ENCODE results near the gene ELAC2.
A peak's percentile ranks its signal among the peaks of the same experiment; 100 is the strongest.

The ELAC2 gene

DNA sequence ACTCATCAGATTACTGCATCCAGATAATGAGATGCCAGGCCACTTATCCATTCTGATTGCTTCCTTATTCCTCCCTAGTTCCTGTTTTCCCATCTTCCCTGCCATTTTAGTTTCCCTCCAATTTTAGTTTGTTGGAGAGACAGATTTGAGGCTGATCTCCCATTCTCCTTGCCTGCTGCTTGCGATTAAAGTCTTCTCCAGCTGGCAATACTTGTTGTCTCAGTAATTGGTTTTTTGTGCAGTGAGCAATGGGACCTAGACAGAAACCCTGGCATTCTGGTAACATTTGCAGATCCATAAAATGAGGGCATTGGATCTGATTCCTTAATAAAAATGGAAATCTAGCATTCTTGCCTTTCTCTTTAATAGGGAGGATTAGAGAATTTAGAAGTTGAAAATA, 17.6 kb upstream of the ELAC2 start:
- H3K27ac ChIP-seq (ENCODE audit: low read length), result no peak overlapping the region
- no peak overlapping the region for H3K9ac ChIP-seq (ENCODE audit: low read length)
- no peak overlapping the region for H3K4me3 ChIP-seq (ENCODE audit: low read length)
- H3K36me3 ChIP-seq (ENCODE audit: control insufficient read depth, low read depth, low read length), result no peaks in the 10 kb centered on the region
- H3K27me3 ChIP-seq (ENCODE audit: control insufficient read depth, insufficient read depth, low read length), result no peaks in the 10 kb centered on the region
- H3K4me1 ChIP-seq (ENCODE audit: control insufficient read depth, low read depth, low read length), result no peaks in the 10 kb centered on the region
- no peaks in the 10 kb centered on the region for H3K9me3 ChIP-seq (ENCODE audit: control insufficient read depth, low read depth, low read length)

DNA sequence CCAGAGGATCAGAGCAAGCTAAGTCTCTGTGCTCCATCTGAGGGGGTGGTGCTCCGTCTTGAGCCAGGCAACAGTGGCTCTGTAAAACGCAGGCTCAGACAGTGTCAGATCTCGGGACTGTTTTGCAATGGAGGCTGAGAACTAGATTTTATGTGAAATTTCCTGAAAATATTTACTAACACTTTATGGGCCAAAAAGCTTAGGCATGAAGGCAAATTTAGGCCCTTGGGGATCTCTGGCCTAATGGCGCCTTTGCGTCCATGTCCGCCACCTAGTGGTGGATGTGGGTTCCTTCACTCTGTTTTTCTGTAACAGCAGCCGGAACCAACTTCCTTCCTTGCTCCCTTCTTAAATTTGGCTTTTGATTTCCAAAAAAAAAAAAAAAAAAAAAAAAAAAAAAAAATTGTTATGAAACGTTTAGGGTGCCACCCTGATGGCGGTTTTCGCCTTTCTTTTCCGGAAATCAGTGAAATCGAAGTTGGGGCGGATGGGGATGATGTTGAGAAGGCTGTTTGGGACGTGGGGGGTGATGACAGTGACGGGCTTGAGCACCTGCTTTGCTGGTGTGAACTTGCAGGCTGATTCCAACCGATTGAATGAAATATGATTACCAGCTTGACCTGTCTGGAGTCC, 14.0 kb upstream of the ELAC2 start:
- Histone ChIP-seq H3K27ac (ENCODE audit: low read length) (no peak overlapping the region), H3K27me3 (ENCODE audit: control insufficient read depth, insufficient read depth, low read length) (no peaks in the 10 kb centered on the region), H3K9me3 (ENCODE audit: control insufficient read depth, low read depth, low read length) (no peaks in the 10 kb centered on the region), H3K36me3 (ENCODE audit: control insufficient read depth, low read depth, low read length) (no peaks in the 10 kb centered on the region), H3K4me3 (ENCODE audit: low read length) (no peak overlapping the region), H3K9ac (ENCODE audit: low read length) (no peak overlapping the region), H3K4me1 (ENCODE audit: control insufficient read depth, low read depth, low read length) (no peaks in the 10 kb centered on the region)

DNA sequence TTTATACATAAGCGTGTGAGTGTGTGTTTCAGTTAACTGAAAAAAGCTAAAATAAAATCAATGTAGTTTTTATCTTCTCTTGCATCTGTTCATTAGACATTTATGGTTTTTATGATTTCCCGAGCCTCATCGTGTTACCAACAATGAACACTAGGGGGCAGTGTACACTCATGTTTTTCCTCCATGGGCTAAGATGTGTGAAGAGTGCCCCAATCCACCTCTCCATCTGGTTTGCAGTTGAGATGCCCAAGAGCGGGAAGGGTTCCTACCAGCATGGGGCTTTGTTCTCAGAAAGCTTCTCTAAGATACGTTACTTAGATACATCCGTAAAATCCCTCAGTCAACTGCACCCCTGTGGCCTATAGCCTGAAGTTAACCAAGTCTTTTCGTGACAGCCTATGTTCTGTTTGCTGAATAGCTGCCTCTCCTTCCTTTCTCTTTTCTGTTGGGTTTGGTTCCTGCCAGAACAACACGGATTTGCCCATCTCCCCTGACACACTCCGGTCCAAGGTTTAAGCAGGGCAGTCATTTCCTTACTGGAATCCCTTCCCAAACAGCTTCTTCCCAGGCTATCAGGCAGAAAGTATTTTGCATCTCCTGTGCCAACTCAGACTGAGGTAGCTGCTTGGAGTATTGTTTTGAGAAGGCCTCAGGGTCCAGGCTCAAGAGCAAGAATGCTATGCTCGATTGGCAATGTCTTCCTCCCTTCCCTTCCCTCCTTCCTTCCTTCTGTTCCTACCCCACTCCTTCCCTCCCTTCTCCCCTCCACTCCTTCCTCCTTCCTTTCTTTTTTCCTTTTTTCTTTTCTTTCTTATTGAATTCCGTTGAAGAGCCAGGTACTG, 12.9 kb upstream of the ELAC2 start:
- no peaks in the 10 kb centered on the region for H3K4me1 ChIP-seq (ENCODE audit: control insufficient read depth, low read depth, low read length)
- no peak overlapping the region for H3K9ac ChIP-seq (ENCODE audit: low read length)

DNA sequence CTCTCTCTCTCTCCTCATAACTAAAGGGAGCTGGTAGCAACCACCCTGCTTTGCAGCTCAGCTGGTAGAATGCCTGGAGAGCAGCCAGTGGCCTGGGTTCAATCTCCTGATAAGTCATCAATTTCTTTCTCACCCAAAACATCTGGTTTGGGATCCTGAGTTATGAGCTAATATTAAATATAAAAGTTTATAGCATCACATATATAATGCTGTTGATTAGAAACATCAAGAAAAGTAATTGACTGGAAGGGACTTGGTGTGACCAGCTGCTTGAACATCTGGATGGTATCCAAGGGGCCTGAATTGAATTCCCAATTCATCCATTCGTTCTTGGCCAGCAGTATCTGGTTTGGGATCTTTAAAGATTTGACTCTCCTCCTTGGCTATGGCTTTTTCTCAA, 12.2 kb upstream of the ELAC2 start:
- H3K36me3 ChIP-seq (ENCODE audit: control insufficient read depth, low read depth, low read length), result no peaks in the 10 kb centered on the region
- no peak overlapping the region for H3K9ac ChIP-seq (ENCODE audit: low read length)
- no peak overlapping the region for H3K27ac ChIP-seq (ENCODE audit: low read length)
- H3K9me3 ChIP-seq (ENCODE audit: control insufficient read depth, low read depth, low read length), result no peaks in the 10 kb centered on the region
- no peaks in the 10 kb centered on the region for H3K27me3 ChIP-seq (ENCODE audit: control insufficient read depth, insufficient read depth, low read length)
- no peaks in the 10 kb centered on the region for H3K4me1 ChIP-seq (ENCODE audit: control insufficient read depth, low read depth, low read length)
- H3K4me3 ChIP-seq (ENCODE audit: low read length), result no peak overlapping the region

More for the DNA sequence above, 12.9 kb upstream of the ELAC2 start:
- Histone ChIP-seq H3K36me3 (ENCODE audit: control insufficient read depth, low read depth, low read length) (no peaks in the 10 kb centered on the region), H3K27me3 (ENCODE audit: control insufficient read depth, insufficient read depth, low read length) (no peaks in the 10 kb centered on the region), H3K27ac (ENCODE audit: low read length) (no peak overlapping the region), H3K9me3 (ENCODE audit: control insufficient read depth, low read depth, low read length) (no peaks in the 10 kb centered on the region), H3K4me3 (ENCODE audit: low read length) (no peak overlapping the region)

DNA sequence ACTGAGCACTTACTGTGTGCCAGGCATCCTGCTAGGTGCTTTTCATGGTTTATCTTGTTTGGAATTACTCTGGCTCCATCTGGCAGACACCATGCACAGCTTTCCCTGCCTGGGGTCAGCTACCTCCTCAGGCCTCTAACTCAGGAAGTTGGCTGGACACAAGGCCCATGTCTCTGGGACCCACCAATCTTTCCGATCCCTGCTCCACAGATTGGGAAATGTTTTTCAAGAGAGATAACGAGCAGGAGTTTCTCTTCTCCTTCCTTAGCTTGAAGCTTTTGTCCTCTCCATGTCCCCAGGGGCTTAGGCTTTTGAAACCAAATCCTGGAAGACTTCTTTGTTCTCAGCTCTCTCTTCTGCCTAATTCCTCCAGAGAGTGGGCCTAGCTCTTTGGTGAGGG, 11.5 kb upstream of the ELAC2 start:
- no peaks in the 10 kb centered on the region for H3K27me3 ChIP-seq (ENCODE audit: control insufficient read depth, insufficient read depth, low read length)
- H3K9me3 ChIP-seq (ENCODE audit: control insufficient read depth, low read depth, low read length), result no peaks in the 10 kb centered on the region
- H3K9ac ChIP-seq (ENCODE audit: low read length), result no peak overlapping the region
- H3K4me3 ChIP-seq (ENCODE audit: low read length), result no peak overlapping the region
- H3K36me3 ChIP-seq (ENCODE audit: control insufficient read depth, low read depth, low read length), result no peaks in the 10 kb centered on the region
- peaks cover under 1% of the 10 kb centered on the region for H3K4me1 ChIP-seq (ENCODE audit: control insufficient read depth, low read depth, low read length)
- no peak overlapping the region for H3K27ac ChIP-seq (ENCODE audit: low read length)

DNA sequence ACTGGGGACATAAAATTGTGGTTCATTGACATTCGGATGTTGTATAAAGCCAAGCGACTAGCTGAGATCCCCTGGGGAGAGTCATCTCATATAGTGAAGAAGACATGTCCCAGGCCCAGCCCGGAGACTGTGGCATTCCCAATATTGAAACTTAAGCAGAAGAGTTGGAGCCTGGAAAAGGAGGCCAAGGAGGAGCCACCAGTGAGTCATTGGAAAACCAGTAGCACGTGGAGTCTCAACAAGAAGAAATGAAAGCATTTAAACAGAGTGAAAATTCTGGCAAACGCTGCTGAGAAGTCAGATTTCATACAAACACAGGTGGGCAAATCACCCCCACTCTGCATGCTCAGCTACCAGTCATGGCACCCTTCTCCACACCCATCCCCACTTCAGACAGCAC, 9.4 kb upstream of the ELAC2 start:
- H3K27me3 ChIP-seq (ENCODE audit: control insufficient read depth, insufficient read depth, low read length), result no peaks in the 10 kb centered on the region
- H3K9me3 ChIP-seq (ENCODE audit: control insufficient read depth, low read depth, low read length), result no peaks in the 10 kb centered on the region
- no peaks in the 10 kb centered on the region for H3K36me3 ChIP-seq (ENCODE audit: control insufficient read depth, low read depth, low read length)
- no peak overlapping the region for H3K4me3 ChIP-seq (ENCODE audit: low read length)
- peaks cover 5% of the 10 kb centered on the region for H3K4me1 ChIP-seq (ENCODE audit: control insufficient read depth, low read depth, low read length)
- H3K9ac ChIP-seq (ENCODE audit: low read length), result no peak overlapping the region
- no peak overlapping the region for H3K27ac ChIP-seq (ENCODE audit: low read length)

DNA sequence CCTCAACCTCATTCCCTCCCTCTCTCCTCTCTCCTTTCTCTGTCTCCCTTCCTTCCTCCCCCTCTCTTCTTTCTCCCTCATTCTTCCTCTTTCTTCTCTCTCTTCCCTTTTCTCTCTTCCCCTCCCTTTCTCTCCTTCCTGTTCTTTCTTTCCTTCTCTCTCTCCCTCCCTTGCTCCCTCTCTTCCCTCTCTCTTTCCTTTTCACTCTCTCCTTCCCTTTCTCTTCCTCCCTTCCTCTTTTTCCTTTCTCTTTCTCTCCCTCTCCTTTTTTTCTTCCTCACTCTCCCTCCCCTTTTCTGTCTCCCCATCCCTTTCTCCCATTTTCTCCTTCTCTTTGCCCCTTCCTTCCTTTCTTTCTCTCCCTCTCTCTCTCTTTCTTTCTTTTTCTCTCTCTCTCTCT, 7.9 kb upstream of the ELAC2 start:
- Histone ChIP-seq H3K27me3 (ENCODE audit: control insufficient read depth, insufficient read depth, low read length) (no peaks in the 10 kb centered on the region), H3K36me3 (ENCODE audit: control insufficient read depth, low read depth, low read length) (no peaks in the 10 kb centered on the region), H3K9me3 (ENCODE audit: control insufficient read depth, low read depth, low read length) (no peaks in the 10 kb centered on the region), H3K4me1 (ENCODE audit: control insufficient read depth, low read depth, low read length) (peaks cover 5% of the 10 kb centered on the region), H3K9ac (ENCODE audit: low read length) (no peak overlapping the region), H3K4me3 (ENCODE audit: low read length) (no peak overlapping the region), H3K27ac (ENCODE audit: low read length) (no peak overlapping the region)

DNA sequence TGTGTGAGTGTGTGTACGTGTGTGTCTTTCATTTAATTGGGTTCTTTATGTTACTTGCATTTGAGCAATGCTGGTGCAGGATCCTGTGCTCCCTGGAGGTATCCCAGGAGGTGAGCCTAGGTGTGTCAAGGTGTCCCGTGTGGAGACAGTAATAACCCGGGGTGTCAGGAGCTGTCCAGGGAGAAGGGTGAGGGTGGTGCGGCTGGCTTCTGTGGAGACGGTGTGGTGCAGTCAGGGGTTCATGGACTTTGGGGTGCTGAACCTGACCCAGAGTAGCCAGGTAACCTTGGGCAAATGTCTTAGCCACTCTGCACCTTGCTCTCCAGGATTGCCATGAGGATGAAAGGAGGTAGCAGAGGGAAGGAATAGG, 7.4 kb upstream of the ELAC2 start:
- Histone ChIP-seq H3K27me3 (ENCODE audit: control insufficient read depth, insufficient read depth, low read length) (no peaks in the 10 kb centered on the region), H3K36me3 (ENCODE audit: control insufficient read depth, low read depth, low read length) (no peaks in the 10 kb centered on the region), H3K9ac (ENCODE audit: low read length) (no peak overlapping the region), H3K9me3 (ENCODE audit: control insufficient read depth, low read depth, low read length) (no peaks in the 10 kb centered on the region), H3K27ac (ENCODE audit: low read length) (no peak overlapping the region), H3K4me3 (ENCODE audit: low read length) (no peak overlapping the region), H3K4me1 (ENCODE audit: control insufficient read depth, low read depth, low read length) (peaks cover 5% of the 10 kb centered on the region)

DNA sequence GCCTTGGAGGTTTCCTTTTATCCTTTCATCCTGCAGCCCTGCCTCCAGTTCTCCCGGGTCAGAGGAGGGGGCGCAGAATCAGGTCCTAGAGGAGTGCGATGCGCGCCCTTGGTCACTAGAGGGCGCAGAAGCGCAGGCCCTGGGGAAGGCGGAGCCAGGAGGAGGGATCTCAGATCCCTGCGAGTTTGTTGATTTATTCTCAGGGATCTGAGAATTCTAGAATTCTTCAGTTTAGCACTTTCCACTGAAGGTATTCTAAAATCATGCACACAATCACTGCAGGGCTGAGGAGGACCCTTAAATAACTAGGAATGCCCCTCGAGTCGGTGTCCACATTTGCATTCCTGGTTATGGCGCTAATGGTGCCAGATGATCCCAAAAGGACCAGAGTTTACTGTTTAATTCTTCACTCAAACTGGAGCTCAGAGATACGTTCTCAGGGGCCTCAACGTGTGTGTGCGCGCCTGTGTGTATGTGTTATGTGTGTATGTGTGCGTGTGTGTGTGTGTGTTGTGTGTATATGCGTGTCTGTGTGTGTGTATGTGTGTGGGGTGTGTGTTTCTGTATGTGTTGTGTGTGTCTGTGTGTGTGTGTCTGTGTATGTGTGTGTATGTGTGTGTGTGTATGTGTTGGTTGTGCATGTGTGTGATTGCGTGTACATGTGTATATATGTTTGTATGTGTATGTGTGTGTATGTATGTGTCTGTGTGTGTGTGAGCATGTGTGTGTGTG, 6.9 kb upstream of the ELAC2 start:
- Histone ChIP-seq H3K4me1 (ENCODE audit: control insufficient read depth, low read depth, low read length) (peaks cover 5% of the 10 kb centered on the region), H3K27ac (ENCODE audit: low read length) (no peak overlapping the region), H3K9me3 (ENCODE audit: control insufficient read depth, low read depth, low read length) (no peaks in the 10 kb centered on the region), H3K27me3 (ENCODE audit: control insufficient read depth, insufficient read depth, low read length) (no peaks in the 10 kb centered on the region), H3K4me3 (ENCODE audit: low read length) (no peak overlapping the region), H3K36me3 (ENCODE audit: control insufficient read depth, low read depth, low read length) (no peaks in the 10 kb centered on the region), H3K9ac (ENCODE audit: low read length) (no peak overlapping the region)

DNA sequence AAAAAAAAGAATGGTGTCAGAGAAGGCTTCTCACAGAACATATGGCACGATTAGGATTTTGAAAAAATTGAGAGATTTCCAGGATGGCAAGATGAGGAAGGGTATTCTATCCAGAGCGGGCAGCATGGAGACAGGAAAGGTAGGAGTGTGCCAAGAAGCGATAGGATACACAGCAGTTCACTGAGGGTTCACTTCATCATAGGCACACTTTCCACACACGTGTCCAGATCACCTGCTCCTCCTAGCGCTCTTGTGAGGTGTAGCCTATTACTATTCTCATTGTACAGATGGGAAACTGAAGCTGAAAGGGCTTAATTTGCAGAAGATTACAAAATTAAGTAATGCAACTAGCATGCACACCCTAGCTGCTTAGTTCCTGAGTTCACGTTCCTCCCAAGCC, 6.2 kb upstream of the ELAC2 start:
- Histone ChIP-seq H3K27ac (ENCODE audit: low read length) (no peak overlapping the region), H3K9me3 (ENCODE audit: control insufficient read depth, low read depth, low read length) (no peaks in the 10 kb centered on the region), H3K36me3 (ENCODE audit: control insufficient read depth, low read depth, low read length) (no peaks in the 10 kb centered on the region), H3K4me3 (ENCODE audit: low read length) (no peak overlapping the region), H3K4me1 (ENCODE audit: control insufficient read depth, low read depth, low read length) (peaks cover 5% of the 10 kb centered on the region), H3K9ac (ENCODE audit: low read length) (no peak overlapping the region), H3K27me3 (ENCODE audit: control insufficient read depth, insufficient read depth, low read length) (no peaks in the 10 kb centered on the region)

DNA sequence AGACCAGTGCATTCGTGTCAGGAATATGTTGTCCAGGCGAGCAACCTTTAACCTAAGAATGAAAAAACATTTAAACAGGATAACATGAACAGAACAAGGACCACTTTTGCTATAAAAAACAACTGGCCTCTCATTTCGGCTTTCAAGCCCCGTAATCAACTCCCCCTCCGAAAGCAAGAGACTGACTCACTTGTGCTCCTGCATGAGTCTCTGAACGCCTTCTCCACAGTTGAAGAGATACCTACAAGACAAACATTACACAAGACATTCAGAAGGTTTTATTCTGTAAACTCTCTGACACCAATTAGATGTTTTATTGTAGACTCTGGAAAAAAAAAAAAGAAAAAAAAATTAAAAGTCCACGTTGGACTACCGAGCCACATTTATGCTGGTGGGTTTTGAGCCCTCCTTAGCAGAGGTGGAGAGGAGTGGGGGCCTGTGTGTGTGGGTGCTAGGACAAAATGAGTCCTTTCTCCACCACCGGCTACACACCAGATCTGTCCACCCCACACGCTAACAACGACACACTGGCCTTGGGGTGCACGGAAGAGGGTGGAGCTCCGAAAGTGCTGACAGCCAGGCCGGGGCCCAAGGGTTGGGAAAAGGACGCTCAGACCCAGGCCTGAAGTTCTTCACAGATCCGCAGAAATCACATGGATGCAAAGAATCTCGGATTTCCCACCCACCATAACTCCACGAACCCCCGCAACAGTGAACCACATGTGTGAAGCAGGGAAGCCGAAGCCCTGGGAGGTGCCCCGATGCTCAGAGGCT, 759 bp downstream of the ELAC2 start:
- H3K27me3 ChIP-seq (ENCODE audit: control insufficient read depth, insufficient read depth, low read length), result no peaks in the 10 kb centered on the region
- H3K9me3 ChIP-seq (ENCODE audit: control insufficient read depth, low read depth, low read length), result no peaks in the 10 kb centered on the region
- peak overlapping the region; percentile 70 for H3K9ac ChIP-seq (ENCODE audit: low read length)
- H3K27ac ChIP-seq (ENCODE audit: low read length), result no peak overlapping the region
- peaks cover 5% of the 10 kb centered on the region for H3K4me1 ChIP-seq (ENCODE audit: control insufficient read depth, low read depth, low read length)
- peak overlapping the region; percentile 87 for H3K4me3 ChIP-seq (ENCODE audit: low read length)
- peaks cover 42% of the 10 kb centered on the region for H3K36me3 ChIP-seq (ENCODE audit: control insufficient read depth, low read depth, low read length)
